ENCODE measurements around the gene SAMD11.
A peak's percentile ranks its signal among the peaks of the same experiment; 100 is the strongest.
"Not testable (repeated sequence)": the region's sequence is repeated elsewhere in the genome, so short reads cannot be mapped to it uniquely, and the experiment has no call there.

Gene SAMD11

DNA sequence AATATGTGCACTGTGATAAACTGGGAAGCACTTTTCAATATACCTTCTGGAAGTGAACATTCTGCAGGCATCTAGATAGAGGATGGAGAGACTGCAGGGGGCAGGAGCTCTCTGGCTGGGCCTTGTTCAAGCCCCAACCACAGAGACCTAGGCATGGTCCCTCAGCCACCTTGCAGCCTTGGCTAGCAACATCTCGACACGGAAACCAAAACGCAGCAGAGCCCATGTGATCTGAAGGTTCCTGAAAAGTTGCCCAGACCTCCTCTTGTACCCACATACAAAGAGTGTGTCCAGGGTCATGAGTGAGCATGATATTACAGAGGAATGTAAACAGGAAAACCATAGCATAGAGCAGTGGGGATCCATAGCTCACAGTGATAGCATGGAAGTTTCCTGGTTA, 33.1 kb upstream of the SAMD11 start:
- no peak overlapping the region for H3K9ac ChIP-seq (ENCODE audit: low read length in 2 of 2)
- H3K27ac ChIP-seq (ENCODE audit: low read length), result no peak overlapping the region
- no peaks in the 10 kb centered on the region for H3K4me1 ChIP-seq (ENCODE audit: control insufficient read depth, insufficient read depth, low read length)
- no peaks in the 10 kb centered on the region for H3K9me3 ChIP-seq (ENCODE audit: control insufficient read depth in 2 of 2, low read length in 2 of 2)
- H3K4me3 ChIP-seq (ENCODE audit: low read length in 2 of 2), result no peak overlapping the region
- peaks cover 4 to 12% of the 10 kb centered on the region in 2 donors for H3K27me3 ChIP-seq (ENCODE audit: control insufficient read depth in 1 of 2, insufficient read depth in 2 of 2, low read length in 2 of 2)
- no peaks in the 10 kb centered on the region for H3K36me3 ChIP-seq (ENCODE audit: control insufficient read depth in 2 of 2, insufficient read depth in 2 of 2, low read length in 2 of 2)

- Histone ChIP-seq H3K27ac (ENCODE audit: low read length) (no peak overlapping the region), H3K9me3 (ENCODE audit: control insufficient read depth in 2 of 2, low read length in 2 of 2) (no peaks in the 10 kb centered on the region), H3K9ac (ENCODE audit: low read length in 2 of 2) (no peak overlapping the region), H3K36me3 (ENCODE audit: control insufficient read depth in 2 of 2, insufficient read depth in 2 of 2, low read length in 2 of 2) (no peaks in the 10 kb centered on the region), H3K4me3 (ENCODE audit: low read length in 2 of 2) (no peak overlapping the region), H3K27me3 (ENCODE audit: control insufficient read depth in 1 of 2, insufficient read depth in 2 of 2, low read length in 2 of 2) (peaks cover 8 to 9% of the 10 kb centered on the region in 2 donors), H3K4me1 (ENCODE audit: control insufficient read depth, insufficient read depth, low read length) (no peaks in the 10 kb centered on the region)
Measured at GRCh38 chr1:897226-897625, 26.5 kb upstream of the SAMD11 start.

DNA sequence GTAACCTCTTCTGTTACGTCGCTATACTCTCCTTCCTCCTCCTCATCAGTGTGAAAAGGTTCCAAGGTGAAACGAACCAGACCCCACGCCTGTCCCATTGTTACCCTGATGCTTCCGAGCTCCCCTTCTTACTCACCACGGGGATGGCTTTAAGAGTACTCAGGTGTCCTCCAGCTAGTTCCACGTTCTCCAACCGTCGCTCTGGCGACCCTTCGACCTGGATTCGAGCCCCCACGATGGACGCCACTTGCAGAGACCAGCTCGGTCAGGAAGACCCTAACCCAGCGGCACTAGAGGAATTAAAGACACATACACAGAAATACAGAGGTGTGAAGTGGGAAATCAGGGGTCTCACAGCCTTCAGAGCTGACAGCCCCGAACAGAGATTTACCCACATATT, 25.8 kb upstream of the SAMD11 start:
- H3K9ac ChIP-seq (ENCODE audit: low read length in 2 of 2); H3K4me1 ChIP-seq (ENCODE audit: control insufficient read depth, insufficient read depth, low read length); H3K9me3 ChIP-seq (ENCODE audit: control insufficient read depth in 2 of 2, low read length in 2 of 2); H3K4me3 ChIP-seq (ENCODE audit: low read length in 2 of 2); H3K27me3 ChIP-seq (ENCODE audit: control insufficient read depth in 1 of 2, insufficient read depth in 2 of 2, low read length in 2 of 2); H3K27ac ChIP-seq (ENCODE audit: low read length); H3K36me3 ChIP-seq (ENCODE audit: control insufficient read depth in 2 of 2, insufficient read depth in 2 of 2, low read length in 2 of 2): not testable (repeated sequence)

DNA sequence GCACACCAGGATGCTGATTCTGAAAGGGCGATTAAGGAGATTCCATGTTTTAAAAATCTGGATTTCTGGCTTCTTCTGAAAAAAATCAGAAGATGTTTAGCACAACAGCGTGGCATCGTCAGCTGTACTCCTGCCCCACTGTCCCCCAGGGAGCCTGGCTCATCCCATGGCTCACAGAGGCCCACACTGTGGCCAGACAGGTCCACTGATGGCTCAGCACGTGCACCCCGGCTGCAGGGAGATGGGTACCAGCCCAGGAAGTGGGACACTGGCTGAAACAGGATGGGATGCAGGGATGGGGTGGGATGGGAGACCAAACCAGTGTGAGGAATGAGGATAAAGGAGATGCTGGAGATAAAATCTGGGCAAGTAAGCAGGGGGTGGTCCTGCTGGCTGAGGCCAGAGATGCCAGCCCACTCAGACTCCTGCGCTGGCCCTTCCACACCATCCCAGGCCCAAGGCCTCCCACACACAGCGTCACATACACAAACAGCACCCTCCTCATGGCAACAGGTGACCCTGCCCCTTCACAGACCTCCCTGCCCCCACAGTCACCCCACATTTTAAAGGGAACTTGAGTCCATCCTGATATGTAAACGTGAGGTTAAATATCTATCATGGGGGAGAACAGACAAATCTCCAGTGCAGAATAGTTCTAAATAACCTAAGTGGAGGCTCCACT, 23.9 kb upstream of the SAMD11 start:
- Histone ChIP-seq H3K4me3 (ENCODE audit: low read length in 2 of 2) (no peak overlapping the region), H3K9me3 (ENCODE audit: control insufficient read depth in 2 of 2, low read length in 2 of 2) (no peaks in the 10 kb centered on the region), H3K4me1 (ENCODE audit: control insufficient read depth, insufficient read depth, low read length) (peaks cover 7% of the 10 kb centered on the region), H3K27me3 (ENCODE audit: control insufficient read depth in 1 of 2, insufficient read depth in 2 of 2, low read length in 2 of 2) (peaks cover 8 to 11% of the 10 kb centered on the region in 2 donors), H3K27ac (ENCODE audit: low read length) (no peak overlapping the region), H3K9ac (ENCODE audit: low read length in 2 of 2) (no peak overlapping the region), H3K36me3 (ENCODE audit: control insufficient read depth in 2 of 2, insufficient read depth in 2 of 2, low read length in 2 of 2) (no peaks in the 10 kb centered on the region)

DNA sequence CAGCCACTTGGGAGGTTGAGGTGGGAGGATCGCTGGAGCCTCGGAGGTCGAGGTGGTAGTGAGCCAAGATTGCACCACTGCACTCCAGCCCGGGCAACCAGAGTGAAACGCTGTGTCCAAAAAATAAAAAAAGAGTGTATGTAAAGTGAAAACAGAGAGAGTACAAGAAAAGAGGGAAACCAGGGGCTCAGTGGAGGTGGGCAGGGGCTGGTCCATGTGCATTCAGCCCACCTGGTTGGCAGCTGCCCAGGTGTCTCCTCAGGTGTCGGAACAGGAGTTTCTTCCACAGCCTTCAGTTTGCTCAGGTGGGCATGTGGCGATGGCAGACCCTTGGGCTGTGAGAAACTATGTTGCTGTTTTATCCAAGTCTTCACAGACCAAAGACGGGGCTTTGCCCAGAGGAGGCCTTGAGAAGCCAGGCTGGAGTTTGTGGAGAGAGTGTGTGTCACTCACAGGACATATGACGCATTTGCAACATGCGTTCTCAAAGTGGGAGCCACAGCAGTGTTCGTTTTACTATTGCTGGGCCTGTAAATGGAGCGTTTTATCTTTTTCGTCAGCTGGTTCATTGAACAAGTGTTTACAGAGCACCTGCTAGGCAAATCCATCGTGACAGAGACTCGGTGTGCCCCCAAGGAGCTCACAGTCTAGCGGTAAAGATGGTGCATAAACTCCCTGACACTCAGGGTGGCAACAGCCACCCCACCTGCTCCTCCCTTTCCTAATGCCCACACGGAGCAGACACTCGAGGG, 22.4 kb upstream of the SAMD11 start:
- H3K4me1 ChIP-seq (ENCODE audit: control insufficient read depth, insufficient read depth, low read length), result peaks cover 13% of the 10 kb centered on the region
- no peak overlapping the region for H3K27ac ChIP-seq (ENCODE audit: low read length)
- peaks cover 13 to 16% of the 10 kb centered on the region in 2 donors for H3K27me3 ChIP-seq (ENCODE audit: control insufficient read depth in 1 of 2, insufficient read depth in 2 of 2, low read length in 2 of 2)
- no peaks in the 10 kb centered on the region for H3K36me3 ChIP-seq (ENCODE audit: control insufficient read depth in 2 of 2, insufficient read depth in 2 of 2, low read length in 2 of 2)
- H3K9ac ChIP-seq (ENCODE audit: low read length in 2 of 2), result no peak overlapping the region
- no peaks in the 10 kb centered on the region for H3K9me3 ChIP-seq (ENCODE audit: control insufficient read depth in 2 of 2, low read length in 2 of 2)
- no peak overlapping the region for H3K4me3 ChIP-seq (ENCODE audit: low read length in 2 of 2)

DNA sequence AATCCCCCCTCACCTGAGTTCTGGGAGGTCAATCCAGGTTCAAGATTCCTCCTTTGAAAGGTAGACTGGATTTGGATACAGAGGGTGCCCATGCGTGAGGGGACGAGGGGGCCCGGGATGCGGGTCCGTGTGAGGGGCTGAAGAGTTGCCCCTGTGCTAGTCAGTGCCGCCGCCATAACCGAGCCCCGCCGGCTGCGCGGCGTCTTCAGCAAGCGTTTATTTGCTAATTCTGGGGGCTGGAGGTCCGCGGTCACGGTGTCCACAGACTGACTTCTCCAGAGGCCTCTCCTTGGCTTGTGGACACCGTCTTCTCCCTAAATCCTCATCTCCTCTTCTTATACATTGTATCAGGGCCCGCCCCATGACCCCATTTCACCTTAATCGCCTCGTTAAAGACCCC, 20.9 kb upstream of the SAMD11 start:
- H3K36me3 ChIP-seq (ENCODE audit: control insufficient read depth in 2 of 2, insufficient read depth in 2 of 2, low read length in 2 of 2), result no peaks in the 10 kb centered on the region
- no peak overlapping the region for H3K27ac ChIP-seq (ENCODE audit: low read length)
- H3K4me1 ChIP-seq (ENCODE audit: control insufficient read depth, insufficient read depth, low read length), result peaks cover 19% of the 10 kb centered on the region
- H3K27me3 ChIP-seq (ENCODE audit: control insufficient read depth in 1 of 2, insufficient read depth in 2 of 2, low read length in 2 of 2), result peaks cover 13 to 16% of the 10 kb centered on the region in 2 donors
- H3K9me3 ChIP-seq (ENCODE audit: control insufficient read depth in 2 of 2, low read length in 2 of 2), result no peaks in the 10 kb centered on the region
- no peak overlapping the region for H3K9ac ChIP-seq (ENCODE audit: low read length in 2 of 2)
- no peak overlapping the region for H3K4me3 ChIP-seq (ENCODE audit: low read length in 2 of 2)

DNA sequence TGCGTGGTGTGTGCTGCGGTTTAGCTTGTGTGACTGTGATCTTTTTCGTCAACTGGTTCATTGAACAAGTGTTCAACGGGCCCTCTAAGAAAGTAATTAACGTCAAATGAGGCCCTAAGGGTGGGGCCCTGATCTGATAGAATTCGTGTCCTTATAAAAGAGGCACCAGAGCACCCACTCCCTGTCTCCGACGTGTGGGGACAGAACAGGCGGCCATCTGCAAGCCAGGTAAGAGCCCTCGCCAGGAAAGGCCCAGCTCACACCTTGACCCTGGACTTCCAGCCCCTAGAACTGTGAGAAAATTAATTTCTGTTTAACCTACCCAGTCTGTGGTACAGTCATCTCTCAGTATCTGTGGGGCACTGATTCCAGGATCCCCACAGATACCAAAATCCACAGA, 20.4 kb upstream of the SAMD11 start:
- no peak overlapping the region for H3K27ac ChIP-seq (ENCODE audit: low read length)
- no peak overlapping the region for H3K9ac ChIP-seq (ENCODE audit: low read length in 2 of 2)
- H3K4me3 ChIP-seq (ENCODE audit: low read length in 2 of 2), result no peak overlapping the region
- H3K4me1 ChIP-seq (ENCODE audit: control insufficient read depth, insufficient read depth, low read length), result peaks cover 20% of the 10 kb centered on the region
- H3K36me3 ChIP-seq (ENCODE audit: control insufficient read depth in 2 of 2, insufficient read depth in 2 of 2, low read length in 2 of 2), result no peaks in the 10 kb centered on the region
- H3K27me3 ChIP-seq (ENCODE audit: control insufficient read depth in 1 of 2, insufficient read depth in 2 of 2, low read length in 2 of 2), result peaks cover 16% of the 10 kb centered on the region in 2 donors
- H3K9me3 ChIP-seq (ENCODE audit: control insufficient read depth in 2 of 2, low read length in 2 of 2), result no peaks in the 10 kb centered on the region

- H3K4me3 ChIP-seq (ENCODE audit: low read length in 2 of 2), result peak overlapping the region in 1 of 2 donors; percentile 8
- H3K9me3 ChIP-seq (ENCODE audit: control insufficient read depth in 2 of 2, low read length in 2 of 2), result no peaks in the 10 kb centered on the region
- peaks cover 20% of the 10 kb centered on the region for H3K4me1 ChIP-seq (ENCODE audit: control insufficient read depth, insufficient read depth, low read length)
- H3K36me3 ChIP-seq (ENCODE audit: control insufficient read depth in 2 of 2, insufficient read depth in 2 of 2, low read length in 2 of 2), result no peaks in the 10 kb centered on the region
- H3K9ac ChIP-seq (ENCODE audit: low read length in 2 of 2), result no peak overlapping the region
- H3K27me3 ChIP-seq (ENCODE audit: control insufficient read depth in 1 of 2, insufficient read depth in 2 of 2, low read length in 2 of 2), result peaks cover 16% of the 10 kb centered on the region in 2 donors
- H3K27ac ChIP-seq (ENCODE audit: low read length), result no peak overlapping the region
Measured at GRCh38 chr1:903721-904271, 19.9 kb upstream of the SAMD11 start.

DNA sequence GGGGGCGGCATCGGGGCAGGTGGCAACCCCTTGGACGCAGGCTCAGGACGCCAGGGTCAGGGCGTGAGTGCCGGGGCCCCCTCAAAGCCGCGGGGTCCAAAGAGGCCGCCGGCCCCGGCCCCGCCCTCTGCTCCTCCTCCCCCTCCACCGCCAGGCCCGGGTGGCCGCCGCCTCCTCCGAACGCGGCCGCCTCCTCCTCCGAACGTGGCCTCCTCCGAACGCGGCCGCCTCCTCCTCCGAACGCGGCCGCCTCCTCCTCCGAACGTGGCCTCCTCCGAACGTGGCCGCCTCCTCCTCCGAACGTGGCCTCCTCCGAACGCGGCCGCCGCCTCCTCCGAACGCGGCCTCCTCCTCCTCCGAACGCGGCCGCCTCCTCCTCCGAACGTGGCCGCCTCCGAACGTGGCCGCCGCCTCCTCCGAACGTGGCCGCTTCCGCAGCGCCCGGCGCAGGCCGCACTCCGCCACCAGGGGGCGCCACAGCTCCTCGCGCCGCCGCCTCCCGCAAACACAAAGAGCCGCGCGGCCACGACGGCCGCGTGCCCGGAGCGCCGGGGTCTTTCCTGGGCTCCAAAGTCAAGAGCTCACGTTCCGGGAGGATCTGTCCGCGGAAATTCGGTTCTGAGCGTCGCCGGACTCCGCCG, 19.3 kb upstream of the SAMD11 start:
- no peaks in the 10 kb centered on the region for H3K9me3 ChIP-seq (ENCODE audit: control insufficient read depth in 2 of 2, low read length in 2 of 2)
- H3K27me3 ChIP-seq (ENCODE audit: control insufficient read depth in 1 of 2, insufficient read depth in 2 of 2, low read length in 2 of 2), result peaks cover 12 to 13% of the 10 kb centered on the region in 2 donors
- peak overlapping the region in 1 of 2 donors; percentile 57 for H3K4me3 ChIP-seq (ENCODE audit: low read length in 2 of 2)
- no peaks in the 10 kb centered on the region for H3K36me3 ChIP-seq (ENCODE audit: control insufficient read depth in 2 of 2, insufficient read depth in 2 of 2, low read length in 2 of 2)
- H3K9ac ChIP-seq (ENCODE audit: low read length in 2 of 2), result no peak overlapping the region
- H3K27ac ChIP-seq (ENCODE audit: low read length), result no peak overlapping the region
- H3K4me1 ChIP-seq (ENCODE audit: control insufficient read depth, insufficient read depth, low read length), result peaks cover 20% of the 10 kb centered on the region

DNA sequence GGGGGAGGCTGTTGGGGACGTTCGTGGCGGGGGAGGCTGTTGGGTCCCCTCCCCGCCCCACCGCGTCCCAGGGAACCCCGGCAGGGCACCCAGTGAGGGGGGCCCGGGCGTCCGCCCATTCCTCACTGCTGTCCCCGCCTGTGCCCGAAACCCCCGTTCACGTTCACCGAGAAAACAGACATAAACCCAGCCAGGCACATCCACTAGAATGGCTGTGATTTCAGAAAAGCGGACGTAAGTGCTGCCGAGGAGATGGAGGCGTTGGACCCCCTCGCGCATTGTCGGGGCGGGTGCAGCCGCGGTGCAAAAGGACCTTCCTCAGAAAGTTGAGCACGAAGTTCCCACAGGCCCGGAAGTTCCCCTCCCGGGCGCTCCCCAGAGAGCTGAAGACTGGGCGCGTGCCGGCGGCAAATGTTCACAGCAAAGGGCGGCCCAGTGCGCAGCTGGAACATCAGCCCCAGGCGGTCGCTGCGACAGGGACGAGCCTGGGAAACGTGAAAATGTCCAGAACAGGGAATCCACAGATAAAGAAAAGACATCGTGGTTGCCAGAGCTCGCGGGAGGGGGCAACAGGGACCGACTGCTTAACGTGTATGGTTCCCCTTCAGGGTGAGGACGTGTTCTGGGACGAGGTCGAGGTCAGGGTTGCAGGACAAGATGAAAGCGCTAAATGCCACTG, 18.5 kb upstream of the SAMD11 start:
- peaks cover 21% of the 10 kb centered on the region for H3K4me1 ChIP-seq (ENCODE audit: control insufficient read depth, insufficient read depth, low read length)
- no peak overlapping the region for H3K9ac ChIP-seq (ENCODE audit: low read length in 2 of 2)
- no peaks in the 10 kb centered on the region for H3K36me3 ChIP-seq (ENCODE audit: control insufficient read depth in 2 of 2, insufficient read depth in 2 of 2, low read length in 2 of 2)
- H3K27me3 ChIP-seq (ENCODE audit: control insufficient read depth in 1 of 2, insufficient read depth in 2 of 2, low read length in 2 of 2), result peaks cover 8 to 9% of the 10 kb centered on the region in 2 donors
- peak overlapping the region in 1 of 2 donors; percentile 25 for H3K4me3 ChIP-seq (ENCODE audit: low read length in 2 of 2)
- H3K27ac ChIP-seq (ENCODE audit: low read length), result no peak overlapping the region
- no peaks in the 10 kb centered on the region for H3K9me3 ChIP-seq (ENCODE audit: control insufficient read depth in 2 of 2, low read length in 2 of 2)

Measured in stomach smooth muscle (tissue), 2 donors.